Measurements from ENCODE around the gene ANO10.

The ANO10 gene

GRCh38 chr3:43340403-43340802 is 281.4 kb downstream of the ANO10 start:
- no peak for DNase-seq

DNA sequence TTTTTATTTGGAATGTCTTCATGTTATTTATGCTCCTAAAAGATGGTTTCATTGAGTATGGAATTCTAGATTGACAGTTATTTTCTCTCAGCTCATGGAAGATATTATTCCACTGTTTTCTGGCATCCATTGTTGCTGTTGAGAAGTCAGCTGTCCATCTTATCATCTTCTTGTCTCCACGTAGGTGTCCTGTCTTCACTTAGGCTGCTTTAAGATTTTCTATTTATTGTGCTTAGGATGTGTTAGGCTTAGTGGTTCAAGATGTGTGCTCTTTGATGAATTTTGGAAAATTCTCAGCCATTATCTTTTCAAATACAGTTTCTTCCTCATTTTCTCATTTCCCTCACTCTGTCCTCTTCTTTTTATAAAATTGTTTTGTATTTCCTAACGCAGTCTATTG is 283.5 kb downstream of the ANO10 start:
- no peak for DNase-seq

DNA sequence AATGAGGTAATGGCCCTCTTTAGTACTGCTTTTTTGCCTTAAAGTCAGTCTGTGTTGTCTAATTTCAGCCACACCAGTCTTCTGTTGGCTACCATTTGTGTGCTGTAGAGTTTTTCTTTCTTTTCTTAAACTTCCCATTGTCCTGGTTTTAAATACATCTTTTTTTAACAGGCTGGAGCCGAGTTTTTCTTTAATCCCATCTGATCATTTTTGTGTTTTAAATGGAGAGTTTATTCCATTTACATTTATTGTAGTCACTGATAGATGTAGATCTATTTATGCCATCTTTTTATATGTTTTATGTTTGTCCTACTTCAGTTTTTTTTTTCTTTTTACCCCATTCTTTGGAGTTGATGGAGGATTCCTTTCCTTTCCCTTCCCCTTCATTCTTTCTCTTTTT is 286.0 kb downstream of the ANO10 start:
- no peak for DNase-seq

DNA sequence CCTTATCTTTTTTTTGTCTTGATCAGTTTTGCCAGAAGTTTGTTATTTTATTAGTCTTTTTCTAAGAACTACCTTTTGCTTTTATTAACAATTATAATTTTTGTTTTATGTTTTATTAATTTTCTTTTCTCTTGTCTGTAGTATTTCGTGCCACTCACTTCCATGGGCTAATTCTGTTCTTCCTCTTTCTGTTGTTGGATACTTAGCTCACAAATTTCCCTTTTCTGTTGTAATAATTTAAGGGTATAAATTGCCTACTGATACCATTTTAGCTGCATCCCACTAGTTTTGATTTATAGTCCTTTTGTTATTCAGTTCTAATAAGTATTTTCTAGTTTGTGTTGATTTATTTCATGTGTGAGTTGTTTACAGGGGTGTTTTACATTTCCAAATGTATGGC is 286.8 kb downstream of the ANO10 start:
- DNase-seq = no peak

DNA sequence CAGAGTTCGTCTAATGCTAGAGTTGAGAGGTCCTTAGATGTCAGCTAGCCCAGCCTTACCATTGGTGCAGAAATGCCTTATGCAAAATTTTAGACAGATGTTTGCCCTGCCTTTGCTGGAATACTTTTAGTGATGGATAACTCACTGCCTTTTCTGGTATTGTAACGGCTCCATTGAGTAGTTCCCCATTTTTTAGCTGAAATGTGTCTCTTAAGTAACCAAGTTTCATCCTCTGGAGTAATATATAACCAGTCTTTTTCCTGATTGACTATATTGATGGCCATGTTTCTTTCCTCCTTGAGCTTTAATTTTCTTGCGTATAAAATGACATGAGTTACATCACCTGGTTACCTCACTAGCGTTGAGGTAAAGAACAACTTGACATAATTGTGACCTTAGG is 290.4 kb downstream of the ANO10 start:
- DNase-seq = no peak

DNA sequence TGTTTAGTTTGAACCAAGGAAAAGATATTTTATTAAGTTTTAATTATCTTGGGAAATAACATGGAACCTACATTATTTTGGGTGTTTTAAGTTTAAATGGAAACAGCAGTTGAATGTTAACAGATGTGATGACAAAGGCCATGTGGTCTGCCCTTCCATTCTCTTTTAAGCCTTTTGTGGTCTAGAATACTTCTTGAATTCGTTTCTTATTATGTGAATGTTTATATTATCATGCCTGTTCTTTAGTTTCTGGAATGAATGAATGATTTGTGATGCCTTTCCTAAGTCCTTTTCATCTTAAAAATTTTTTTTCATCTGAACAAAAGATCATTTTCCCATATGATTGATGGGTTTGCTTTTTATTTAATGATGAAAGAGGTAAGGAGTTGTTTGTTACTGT is 290.8 kb downstream of the ANO10 start:
- no peak for DNase-seq

- no peak for DNase-seq
Measured at GRCh38 chr3:43328653-43329052, 293.2 kb downstream of the ANO10 start.

GRCh38 chr3:43327582-43327979 is 294.2 kb downstream of the ANO10 start:
- DNase-seq = no peak

DNA sequence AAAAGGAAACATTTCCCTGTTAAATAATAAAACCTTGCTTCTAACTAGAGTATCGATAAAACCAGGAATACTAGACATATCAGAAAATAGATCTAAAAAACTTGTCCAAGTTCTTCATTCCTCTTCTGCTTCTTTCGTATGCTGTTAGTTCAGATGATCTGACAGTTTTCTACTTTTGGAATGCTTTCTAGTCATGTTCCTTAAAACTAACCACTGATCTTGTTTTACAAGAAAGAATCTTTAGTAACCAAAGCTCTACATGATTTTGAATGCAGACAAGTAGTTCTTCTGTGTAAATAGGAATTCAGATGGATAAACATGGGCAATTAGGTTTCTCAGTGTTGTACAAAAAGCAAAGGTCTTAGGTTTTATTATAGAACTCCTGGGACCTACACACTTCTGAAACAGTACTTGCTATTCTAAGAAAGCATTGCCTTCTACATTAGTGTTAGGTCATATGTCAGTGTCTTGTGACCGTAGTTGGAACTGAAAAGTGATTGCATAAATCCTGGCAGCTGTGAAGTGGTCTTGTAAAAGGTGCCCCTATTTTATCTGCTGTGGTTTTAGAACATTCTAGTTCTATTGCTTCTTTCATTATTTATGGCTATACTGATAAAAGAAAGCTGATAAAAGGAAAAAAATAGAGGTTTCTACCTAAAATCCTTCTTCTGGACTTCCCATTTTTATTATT is 294.8 kb downstream of the ANO10 start:
- no peak for DNase-seq

DNA sequence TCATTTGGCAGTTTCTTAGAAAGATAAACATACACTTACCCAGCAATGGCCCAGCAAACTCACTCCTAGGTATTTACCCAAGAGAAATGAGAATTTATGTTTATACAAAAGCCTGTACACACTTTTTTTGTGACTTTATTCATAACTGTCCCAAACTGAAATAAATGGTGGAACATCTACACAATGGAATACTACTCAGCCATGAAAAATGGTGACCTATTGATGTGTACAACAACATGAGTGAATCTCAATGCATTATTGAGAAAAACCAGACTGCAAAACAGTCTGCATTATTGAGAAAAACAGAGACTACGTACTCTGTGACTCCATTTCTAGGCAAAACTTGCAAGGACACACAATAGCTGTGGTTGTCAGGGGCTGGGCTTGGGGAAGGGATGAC is 298.3 kb downstream of the ANO10 start:
- DNase-seq = no peak

- no peak for DNase-seq
Measured at GRCh38 chr3:43320288-43320687, 301.5 kb downstream of the ANO10 start.

DNA sequence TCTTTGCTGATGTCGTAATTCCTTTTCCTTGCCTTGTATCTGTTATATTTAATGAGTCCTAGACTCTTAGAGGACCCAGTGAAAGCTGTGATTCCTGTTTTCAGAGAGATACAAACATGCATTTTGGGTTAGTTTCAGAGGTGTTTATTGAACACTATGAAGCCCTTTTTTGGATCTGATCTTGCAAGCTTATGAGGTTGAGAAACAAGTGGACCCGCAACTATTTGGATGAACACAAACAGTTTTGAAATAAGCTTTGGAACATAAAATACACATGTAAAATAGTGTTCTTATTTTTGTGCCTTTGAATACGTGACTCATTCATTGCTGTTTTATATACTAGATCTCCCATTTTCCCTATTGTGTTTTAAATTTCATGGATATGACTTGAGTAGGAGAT is 302.0 kb downstream of the ANO10 start:
- no peak for DNase-seq

- no peak for DNase-seq
Measured at GRCh38 chr3:43319376-43319775, 302.4 kb downstream of the ANO10 start.

DNA sequence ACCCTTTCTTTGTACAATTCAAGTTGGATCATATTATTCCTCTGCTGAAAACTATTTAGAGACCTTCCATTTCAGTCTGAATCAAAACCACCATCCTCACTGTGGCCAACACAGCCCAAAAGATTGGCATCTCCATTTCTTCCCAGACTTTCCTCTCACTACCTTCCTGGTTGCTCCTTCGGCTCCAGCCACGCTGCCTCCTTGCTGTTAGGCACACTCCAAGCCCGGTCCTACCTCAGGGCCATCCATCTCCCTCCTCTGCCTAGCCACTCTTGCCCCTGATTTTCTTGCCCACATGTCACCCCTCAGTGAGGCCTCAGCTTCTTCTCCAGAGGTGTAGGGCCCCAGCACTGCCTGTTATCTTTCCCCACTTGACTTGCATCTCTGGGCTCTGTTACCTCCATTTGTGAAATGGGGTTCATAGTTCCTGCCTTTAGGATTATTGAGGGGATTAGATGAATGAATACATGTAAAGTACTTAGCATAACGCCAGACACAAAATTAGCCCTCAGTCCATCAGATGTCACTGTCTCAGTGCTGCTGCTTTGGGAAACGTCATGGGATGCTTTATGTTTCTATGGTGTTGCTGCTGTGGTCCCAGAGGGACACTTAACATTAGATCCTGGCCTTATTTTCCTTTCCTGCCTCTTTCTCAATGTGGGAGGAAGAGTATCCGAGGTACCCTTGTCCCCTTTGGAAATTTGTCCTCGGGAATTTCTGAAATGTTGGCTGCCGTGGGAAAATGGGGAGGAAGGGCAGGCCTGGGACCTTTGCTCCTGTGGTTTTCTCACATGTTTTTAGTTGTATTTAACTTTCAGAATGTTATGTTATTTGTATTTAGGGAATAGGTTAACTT is 304.1 kb downstream of the ANO10 start:
- no peak for DNase-seq

- no peak for DNase-seq
Measured at GRCh38 chr3:43316783-43317460, 304.9 kb downstream of the ANO10 start.
